ENCODE results near the gene ZNF473.

- TF ChIP-seq ZNF274 (IDR thresholded peaks at IDR 0.05; ENCODE audit: low read depth, low read length) = no peak
- TF ChIP-seq SUZ12 (IDR thresholded peaks at IDR 0.05; ENCODE audit: extremely low read depth, insufficient read depth, insufficient read length) = no peak
- TF ChIP-seq YY1 (IDR thresholded peaks at IDR 0.05; ENCODE audit: insufficient read depth, insufficient read length) = no peak
These were observed 14.2 kb downstream of the ZNF473 start for GRCh38 chr19:50039968-50040367.

Measured in NT2/D1 (cell line).